NT2/D1 (cell line): Measurements from ENCODE around the gene PEX26.
"Not testable (repeated sequence)": the region's sequence is repeated elsewhere in the genome, so short reads cannot be mapped to it uniquely, and the experiment has no call there.

Experiments
- DNase-seq: peaks from one replicate; pipeline ENCODE4 v3.0.0-alpha.2; 2011; ENCODE audit warnings: low read depth, low spot score
- H3K27me3 ChIP-seq: 2 replicates; pipeline ENCODE4 v1.6.0; 2011; ENCODE audit warnings: mild to moderate bottlenecking; ENCODE audit not compliant: insufficient read length, insufficient read depth
- H3K36me3 ChIP-seq: 2 replicates; pipeline ENCODE4 v1.6.1; 2011; ENCODE audit warnings: mild to moderate bottlenecking, low read length, mixed read lengths; ENCODE audit not compliant: insufficient read depth, insufficient read length
- H3K4me1 ChIP-seq: 2 replicates; pipeline ENCODE4 v1.5.1; 2011; ENCODE audit not compliant: insufficient read depth, insufficient read length
- H3K4me3 ChIP-seq: 2 replicates; pipeline ENCODE4 v1.5.1; 2011; ENCODE audit warnings: low read depth; ENCODE audit not compliant: insufficient read length
- H3K9ac ChIP-seq: 2 replicates; pipeline ENCODE4 v1.6.0; 2011; ENCODE audit warnings: low read depth; ENCODE audit not compliant: insufficient read length
- H3K9me3 ChIP-seq: 2 replicates; pipeline ENCODE4 v1.5.1; 2011; ENCODE audit warnings: mild to moderate bottlenecking, low read length; ENCODE audit not compliant: insufficient read depth
- SUZ12 ChIP-seq: IDR thresholded peaks from 2 replicates; pipeline ENCODE4 v1.6.1; 2011; ENCODE audit not compliant: insufficient read length, insufficient read depth; ENCODE audit errors: extremely low read depth
- YY1 ChIP-seq: IDR thresholded peaks from 2 replicates; pipeline ENCODE4 v1.6.1; 2011; ENCODE audit not compliant: insufficient read length, insufficient read depth
- ZNF274 ChIP-seq: IDR thresholded peaks from 2 replicates; pipeline ENCODE4 v1.6.1; 2011; ENCODE audit warnings: mild to moderate bottlenecking, low read depth, low read length

PEX26 gene

GRCh38 chr22:18130018-18130417 is 52.2 kb downstream of the PEX26 start:
- no peaks in the 10 kb centered on the region for H3K9me3 ChIP-seq
- no peak for DNase-seq
- no peak overlapping the region for H3K4me3 ChIP-seq
- no peaks in the 10 kb centered on the region for H3K27me3 ChIP-seq
- no peak overlapping the region for H3K9ac ChIP-seq
- H3K36me3 ChIP-seq, result peaks cover 7% of the 10 kb centered on the region
- no peaks in the 10 kb centered on the region for H3K4me1 ChIP-seq
- TF ChIP-seq YY1 (no peak), ZNF274 (no peak), SUZ12 (no peak)

- no peak for TF ChIP-seq SUZ12
- no peak for TF ChIP-seq YY1
- TF ChIP-seq ZNF274, result no peak
- Histone ChIP-seq H3K4me1 (no peaks in the 10 kb centered on the region), H3K36me3 (peaks cover 7% of the 10 kb centered on the region), H3K9ac (no peak overlapping the region), H3K4me3 (no peak overlapping the region), H3K27me3 (no peaks in the 10 kb centered on the region), H3K9me3 (no peaks in the 10 kb centered on the region)
- no peak for DNase-seq
Measured at GRCh38 chr22:18130699-18131429, 53.1 kb downstream of the PEX26 start.

GRCh38 chr22:18133452-18133851 is 55.7 kb downstream of the PEX26 start:
- DNase-seq, result no peak
- Histone ChIP-seq H3K4me1 (no peaks in the 10 kb centered on the region), H3K36me3 (no peaks in the 10 kb centered on the region), H3K27me3 (no peaks in the 10 kb centered on the region), H3K4me3 (no peak overlapping the region), H3K9me3 (no peaks in the 10 kb centered on the region), H3K9ac (no peak overlapping the region)
- no peak for TF ChIP-seq SUZ12
- TF ChIP-seq ZNF274, result no peak

GRCh38 chr22:18136563-18137320 is 59.0 kb downstream of the PEX26 start:
- H3K4me3 ChIP-seq, result no peak overlapping the region
- no peaks in the 10 kb centered on the region for H3K36me3 ChIP-seq
- no peak overlapping the region for H3K9ac ChIP-seq
- TF ChIP-seq SUZ12, result no peak
- TF ChIP-seq ZNF274, result no peak
- TF ChIP-seq YY1, result no peak
- H3K27me3 ChIP-seq, result no peaks in the 10 kb centered on the region
- H3K4me1 ChIP-seq, result no peaks in the 10 kb centered on the region
- DNase-seq, result no peak
- 0 out of 2 replicates have a peak, but pooled peaks cover 6% of the 10 kb centered on the region for H3K9me3 ChIP-seq

- H3K36me3 ChIP-seq, H3K9me3 ChIP-seq, DNase-seq, H3K27me3 ChIP-seq, H3K9ac ChIP-seq, H3K4me3 ChIP-seq, H3K4me1 ChIP-seq: not testable (repeated sequence)
Measured at GRCh38 chr22:18141004-18141403, 63.2 kb downstream of the PEX26 start.

GRCh38 chr22:18144105-18144504 is 66.3 kb downstream of the PEX26 start:
- Histone ChIP-seq H3K27me3 (peaks cover 16% of the 10 kb centered on the region), H3K9me3 (0 out of 2 replicates have a peak, but pooled peaks cover 6% of the 10 kb centered on the region), H3K4me3 (no peak overlapping the region), H3K4me1 (no peaks in the 10 kb centered on the region), H3K9ac (no peak overlapping the region), H3K36me3 (no peaks in the 10 kb centered on the region)
- TF ChIP-seq YY1, result no peak
- DNase-seq, result no peak

- DNase-seq, result no peak
- H3K27me3 ChIP-seq, result peaks cover 33% of the 10 kb centered on the region
Measured at GRCh38 chr22:18145676-18146388, 68.0 kb downstream of the PEX26 start.

More at GRCh38 chr22:18145676-18146388, 68.0 kb downstream of the PEX26 start:
- Histone ChIP-seq H3K4me1 (no peaks in the 10 kb centered on the region), H3K9me3 (0 out of 2 replicates have a peak, but pooled peaks cover under 1% of the 10 kb centered on the region), H3K4me3 (no peak overlapping the region), H3K36me3 (no peaks in the 10 kb centered on the region), H3K9ac (no peak overlapping the region)
- TF ChIP-seq SUZ12 (no peak), YY1 (no peak)
